Glutamatergic neuron (in vitro differentiated cells): ENCODE results near the gene LHCGR. TPM values are rescaled to one million over a fixed set of nuclear protein-coding genes. Genes with fewer than 3 reads are reported as not detected.

Experiments used
- DNase-seq: peaks from one replicate; pipeline ENCODE4 v3.0.0; 2022
- H3K27ac Mint-ChIP-seq: one replicate; pipeline ENCODE4 v1.8.0; 2020; ENCODE audit warnings: mild to moderate bottlenecking, mixed read lengths, inconsistent platforms; ENCODE audit not compliant: unreplicated experiment
- H3K27me3 Mint-ChIP-seq: one replicate; pipeline ENCODE4 v1.8.0; 2020; ENCODE audit warnings: mild to moderate bottlenecking, moderate library complexity, mixed read lengths, inconsistent platforms; ENCODE audit not compliant: unreplicated experiment
- H3K36me3 Mint-ChIP-seq: one replicate; pipeline ENCODE4 v1.8.0; 2020; ENCODE audit warnings: mild to moderate bottlenecking, mixed read lengths, inconsistent platforms; ENCODE audit not compliant: unreplicated experiment
- H3K4me1 Mint-ChIP-seq: one replicate; pipeline ENCODE4 v1.8.0; 2020; ENCODE audit warnings: mild to moderate bottlenecking, low read depth, mixed read lengths, inconsistent platforms; ENCODE audit not compliant: unreplicated experiment
- H3K4me3 Mint-ChIP-seq: one replicate; pipeline ENCODE4 v1.8.0; 2020; ENCODE audit warnings: mild to moderate bottlenecking, mixed read lengths, inconsistent platforms; ENCODE audit not compliant: unreplicated experiment
- H3K9me3 Mint-ChIP-seq: one replicate; pipeline ENCODE4 v1.8.0; 2020; ENCODE audit warnings: mild to moderate bottlenecking, moderate library complexity, mixed read lengths, inconsistent platforms; ENCODE audit not compliant: unreplicated experiment
- long read RNA-seq: library from polyadenylated mRNA; unstranded; transcript quantifications from one replicate; pipeline ENCODE4 v2.0.0, GENCODE V29; 2020; ENCODE audit not compliant: unreplicated experiment
- total RNA-seq: library from RNA; stranded (reverse); fragmentation: NEBNext Ultra II Directional; extraction: Animal tissue kit (Norgen Biotek cat#: 25700); gene quantifications from one replicate; pipeline ENCODE4 v1.2.1, GENCODE V29; 2021; ENCODE audit not compliant: unreplicated experiment
- TF ChIP-seq, protein P1 (sequence below): fragments of 200-600 bp; sonication (generic); IDR thresholded peaks from one replicate; pipeline ENCODE4 v1.5.0; 2021; ENCODE audit not compliant: partially characterized antibody, unreplicated experiment

LHCGR gene
- not detected for total RNA-seq
- long read RNA-seq, result 0 reads

DNA sequence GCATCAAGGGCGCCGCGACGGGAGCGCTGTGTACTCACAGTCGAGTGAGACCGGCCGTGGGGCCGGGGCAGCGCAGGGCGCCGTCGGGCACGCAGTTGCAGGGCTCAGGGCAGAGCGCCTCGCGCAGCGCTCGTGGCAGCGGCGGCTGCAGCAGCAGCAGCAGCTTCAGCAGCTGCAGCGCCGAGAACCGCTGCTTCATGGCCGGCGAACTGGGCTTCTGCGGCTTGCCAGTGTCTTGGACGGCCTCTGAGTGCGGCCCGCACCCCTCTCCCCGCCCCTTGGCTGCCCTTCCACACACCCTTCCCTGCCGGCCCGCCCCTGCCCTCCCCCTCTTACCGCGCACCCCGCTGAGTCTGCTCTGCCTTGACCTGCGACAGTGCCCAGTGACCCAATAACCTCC, at the start of gene LHCGR:
Gene LHCGR (minus strand): TSS at position 252 of the 400 bp plus-strand sequence. CDS start 53 bp downstream, at position 199.
- Mint-ChIP-seq H3K4me1 (peaks cover 1% of the 10 kb centered on the region), H3K27ac (no peak within 1 kb of the TSS), H3K36me3 (no peaks in the 10 kb centered on the region), H3K9me3 (peaks cover 2% of the 10 kb centered on the region), H3K4me3 (peak within 1 kb of the TSS; percentile 70), H3K27me3 (peaks cover 4% of the 10 kb centered on the region)
- TF ChIP-seq, protein P1, sequence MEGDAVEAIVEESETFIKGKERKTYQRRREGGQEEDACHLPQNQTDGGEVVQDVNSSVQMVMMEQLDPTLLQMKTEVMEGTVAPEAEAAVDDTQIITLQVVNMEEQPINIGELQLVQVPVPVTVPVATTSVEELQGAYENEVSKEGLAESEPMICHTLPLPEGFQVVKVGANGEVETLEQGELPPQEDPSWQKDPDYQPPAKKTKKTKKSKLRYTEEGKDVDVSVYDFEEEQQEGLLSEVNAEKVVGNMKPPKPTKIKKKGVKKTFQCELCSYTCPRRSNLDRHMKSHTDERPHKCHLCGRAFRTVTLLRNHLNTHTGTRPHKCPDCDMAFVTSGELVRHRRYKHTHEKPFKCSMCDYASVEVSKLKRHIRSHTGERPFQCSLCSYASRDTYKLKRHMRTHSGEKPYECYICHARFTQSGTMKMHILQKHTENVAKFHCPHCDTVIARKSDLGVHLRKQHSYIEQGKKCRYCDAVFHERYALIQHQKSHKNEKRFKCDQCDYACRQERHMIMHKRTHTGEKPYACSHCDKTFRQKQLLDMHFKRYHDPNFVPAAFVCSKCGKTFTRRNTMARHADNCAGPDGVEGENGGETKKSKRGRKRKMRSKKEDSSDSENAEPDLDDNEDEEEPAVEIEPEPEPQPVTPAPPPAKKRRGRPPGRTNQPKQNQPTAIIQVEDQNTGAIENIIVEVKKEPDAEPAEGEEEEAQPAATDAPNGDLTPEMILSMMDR, result no peak
- peak; percentile 49 for DNase-seq

- Mint-ChIP-seq H3K4me1 (no peaks in the 10 kb centered on the region), H3K4me3 (no peak overlapping the region), H3K36me3 (no peaks in the 10 kb centered on the region), H3K27me3 (no peaks in the 10 kb centered on the region), H3K27ac (no peak overlapping the region), H3K9me3 (no peaks in the 10 kb centered on the region)
- no peak for DNase-seq
- TF ChIP-seq, protein P1, result no peak
Measured at GRCh38 chr2:48799601-48800000, 44.1 kb upstream of the LHCGR start.

DNA sequence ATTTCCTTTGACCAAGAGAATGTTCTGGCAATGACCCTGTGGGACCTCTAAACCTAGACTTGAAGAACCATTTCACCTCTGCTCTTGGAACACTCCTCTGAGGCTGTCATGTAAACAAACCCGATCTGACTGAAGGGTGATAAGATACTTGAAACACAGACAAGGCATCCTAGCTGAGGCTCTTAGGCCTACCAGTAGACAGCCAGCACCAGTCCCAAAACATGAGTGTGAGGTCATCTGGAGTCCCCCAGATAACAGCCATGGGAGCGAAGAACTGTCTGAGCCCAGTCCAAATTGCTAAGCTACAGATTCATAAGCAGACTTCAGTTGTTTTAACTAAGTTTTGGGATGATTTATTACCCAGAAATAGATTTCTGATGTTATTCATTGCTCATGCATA, 39.5 kb upstream of the LHCGR start:
- peaks cover 3% of the 10 kb centered on the region for H3K9me3 Mint-ChIP-seq
- no peak for DNase-seq
- H3K4me1 Mint-ChIP-seq, result peaks cover 9% of the 10 kb centered on the region
- no peak overlapping the region for H3K4me3 Mint-ChIP-seq
- TF ChIP-seq, protein P1, result no peak
- H3K36me3 Mint-ChIP-seq, result no peaks in the 10 kb centered on the region
- H3K27me3 Mint-ChIP-seq, result no peaks in the 10 kb centered on the region
- H3K27ac Mint-ChIP-seq, result no peak overlapping the region

GRCh38 chr2:48793671-48794070, 38.1 kb upstream of the LHCGR start:
- no peak for DNase-seq
- Mint-ChIP-seq H3K27ac (no peak overlapping the region), H3K9me3 (peaks cover 3% of the 10 kb centered on the region), H3K4me3 (no peak overlapping the region), H3K27me3 (no peaks in the 10 kb centered on the region), H3K4me1 (peaks cover 9% of the 10 kb centered on the region), H3K36me3 (no peaks in the 10 kb centered on the region)
- TF ChIP-seq, protein P1, result no peak

DNA sequence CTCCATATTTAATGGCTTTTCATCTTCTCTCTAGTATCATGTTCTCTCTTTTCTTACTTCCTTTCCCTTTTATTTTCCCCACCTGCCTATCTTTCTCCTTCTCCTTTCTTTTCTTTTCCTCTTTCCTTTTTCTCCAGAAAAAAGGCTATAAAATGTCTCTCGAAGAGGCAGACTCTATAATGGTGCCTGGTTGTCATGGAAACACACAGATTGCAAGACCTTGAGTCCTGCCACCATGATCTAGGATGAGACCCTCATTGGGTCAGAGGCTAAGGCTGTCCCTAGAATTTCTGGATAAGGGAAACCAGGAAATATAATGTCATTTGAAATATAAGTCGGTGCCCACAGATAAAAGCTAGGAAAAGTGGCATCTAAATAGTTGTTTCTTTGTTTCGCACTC, 36.5 kb upstream of the LHCGR start:
- Mint-ChIP-seq H3K36me3 (no peaks in the 10 kb centered on the region), H3K27me3 (no peaks in the 10 kb centered on the region), H3K4me3 (no peak overlapping the region), H3K4me1 (peaks cover 9% of the 10 kb centered on the region), H3K9me3 (peaks cover 3% of the 10 kb centered on the region), H3K27ac (no peak overlapping the region)
- TF ChIP-seq, protein P1, result no peak
- no peak for DNase-seq
